ENCODE results near the gene SLC25A23. TPM values are rescaled to one million over a fixed set of nuclear protein-coding genes. Genes with fewer than 3 reads are reported as not detected.

SLC25A23 gene
- total RNA-seq, 1 experiment from 2014 or later = 89.5 TPM

GRCh38 chr19:6427131-6427530 lies 32.5 kb downstream of the SLC25A23 start:
- ChIA-PET RAD21 (ENCODE audit: low non-redundant PET in 1 of 2, low total read pairs in 2 of 2, uncharacterized antibody in 2 of 2, unreplicated experiment in 2 of 2) (no interaction called here), CTCF (interaction anchor here (1.2 kb wide), 1 partner anchor 55 kb away, joined by 4 read pairs; the partner anchor contains the start of gene ALKBH7), POLR2A (no interaction called here)
- H4K20me1 ChIP-seq (ENCODE audit: insufficient read depth) = peaks cover 19% of the 10 kb centered on the region; the same call in 1 of the 2 replicates
- peaks cover 2 to 6% of the 10 kb centered on the region in 2 experiments; a peak in 3 of 4 replicates for H3K36me3 ChIP-seq (ENCODE audit: control insufficient read depth in 1 of 2, insufficient read depth in 2 of 2, low read length in 2 of 2)
- H3K27me3 ChIP-seq (ENCODE audit: insufficient read depth, low read length) = no peaks in the 10 kb centered on the region
- H3K9ac ChIP-seq (ENCODE audit: low read length) = no peak overlapping the region
- DNase-seq (ENCODE audit: low read depth, low spot score) (no peak), ATAC-seq (no peak)
- H3K4me1 ChIP-seq (ENCODE audit: control insufficient read depth in 1 of 2, insufficient read depth in 2 of 2, low read length in 2 of 2) = peaks cover 8 to 30% of the 10 kb centered on the region in 2 experiments; a peak in 3 of 4 replicates
- H3K9me2 ChIP-seq (ENCODE audit: insufficient read depth) = no peaks in the 10 kb centered on the region
- no peaks in the 10 kb centered on the region for H3K9me3 ChIP-seq (ENCODE audit: control insufficient read depth in 1 of 2, insufficient read depth in 1 of 2, low read depth in 1 of 2, low read length in 2 of 2)
- H3K4me2 ChIP-seq (ENCODE audit: low read length) = no peak overlapping the region
- TF ChIP-seq, protein P1, sequence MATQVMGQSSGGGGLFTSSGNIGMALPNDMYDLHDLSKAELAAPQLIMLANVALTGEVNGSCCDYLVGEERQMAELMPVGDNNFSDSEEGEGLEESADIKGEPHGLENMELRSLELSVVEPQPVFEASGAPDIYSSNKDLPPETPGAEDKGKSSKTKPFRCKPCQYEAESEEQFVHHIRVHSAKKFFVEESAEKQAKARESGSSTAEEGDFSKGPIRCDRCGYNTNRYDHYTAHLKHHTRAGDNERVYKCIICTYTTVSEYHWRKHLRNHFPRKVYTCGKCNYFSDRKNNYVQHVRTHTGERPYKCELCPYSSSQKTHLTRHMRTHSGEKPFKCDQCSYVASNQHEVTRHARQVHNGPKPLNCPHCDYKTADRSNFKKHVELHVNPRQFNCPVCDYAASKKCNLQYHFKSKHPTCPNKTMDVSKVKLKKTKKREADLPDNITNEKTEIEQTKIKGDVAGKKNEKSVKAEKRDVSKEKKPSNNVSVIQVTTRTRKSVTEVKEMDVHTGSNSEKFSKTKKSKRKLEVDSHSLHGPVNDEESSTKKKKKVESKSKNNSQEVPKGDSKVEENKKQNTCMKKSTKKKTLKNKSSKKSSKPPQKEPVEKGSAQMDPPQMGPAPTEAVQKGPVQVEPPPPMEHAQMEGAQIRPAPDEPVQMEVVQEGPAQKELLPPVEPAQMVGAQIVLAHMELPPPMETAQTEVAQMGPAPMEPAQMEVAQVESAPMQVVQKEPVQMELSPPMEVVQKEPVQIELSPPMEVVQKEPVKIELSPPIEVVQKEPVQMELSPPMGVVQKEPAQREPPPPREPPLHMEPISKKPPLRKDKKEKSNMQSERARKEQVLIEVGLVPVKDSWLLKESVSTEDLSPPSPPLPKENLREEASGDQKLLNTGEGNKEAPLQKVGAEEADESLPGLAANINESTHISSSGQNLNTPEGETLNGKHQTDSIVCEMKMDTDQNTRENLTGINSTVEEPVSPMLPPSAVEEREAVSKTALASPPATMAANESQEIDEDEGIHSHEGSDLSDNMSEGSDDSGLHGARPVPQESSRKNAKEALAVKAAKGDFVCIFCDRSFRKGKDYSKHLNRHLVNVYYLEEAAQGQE (IDR thresholded peaks at IDR 0.05; ENCODE audit: low read depth) = no peak
- H2AFZ ChIP-seq (ENCODE audit: low read depth, low read length, poor library complexity, severe bottlenecking) = no peak overlapping the region
- intact Hi-C loops (cut with micrococcal nuclease) = no loop called here
- BruUV-seq (replicated peaks) = no TSS peak
- peaks cover 20% of the 10 kb centered on the region for H3K79me2 ChIP-seq (ENCODE audit: insufficient read depth, low read length)
- no peak overlapping the region for H3K4me3 ChIP-seq (replicated peaks in 1 of 2; ENCODE audit: low read depth in 1 of 2, low read length in 2 of 2)
- H3K27ac ChIP-seq (ENCODE audit: low read depth, low read length) = no peak overlapping the region

Data from HCT116 (cell line).